BJ (cell line): Measurements from ENCODE around the gene RRBP1. TPM values are rescaled to one million over a fixed set of nuclear protein-coding genes. Genes with fewer than 3 reads are reported as not detected.

ENCODE experiments used
- CTCF ChIA-PET: fragments of 350-600 bp; formaldehyde crosslinking; extraction: SDS; loops from one replicate; lab custom pipeline; 2021; ENCODE audit warnings: antibody characterized with exemption, inconsistent platforms; lab: Yijun Ruan, JAX
- POLR2A ChIA-PET: fragments of 300-600 bp; sonication (Branson Sonifier 250); formaldehyde crosslinking; extraction: SDS; loops from one replicate; lab custom pipeline; 2021; ENCODE audit warnings: antibody characterized with exemption; lab: Charles Lee
- DNase-seq: peaks from one replicate; pipeline ENCODE4 v3.0.0-alpha.2; 2011; ENCODE audit warnings: low read depth
- H3K27me3 ChIP-seq: 2 replicates; pipeline ENCODE4 v1.6.0; 2011; ENCODE audit warnings: low read length; ENCODE audit not compliant: control insufficient read depth, insufficient read depth
- H3K36me3 ChIP-seq: 2 replicates; pipeline ENCODE4 v1.5.1; 2011; ENCODE audit warnings: low read length; ENCODE audit not compliant: control insufficient read depth, insufficient read depth
- H3K4me3 ChIP-seq: 2 replicates; pipeline ENCODE4 v1.5.1; 2011; ENCODE audit warnings: low read depth, mild to moderate bottlenecking, control low read depth, low read length
- CTCF ChIP-seq: IDR thresholded peaks from 2 replicates; pipeline ENCODE4 v1.5.1; 2011; ENCODE audit warnings: low read depth, mild to moderate bottlenecking, control low read depth, inconsistent platforms, low read length, moderate library complexity; ENCODE audit not compliant: insufficient read depth
- polyA plus RNA-seq: library from polyadenylated mRNA; depleted of rRNA; stranded (reverse); fragments of >200 nt; gene quantifications from 2 replicates; pipeline ENCODE4 v1.2.3, GENCODE V29; 2011

The RRBP1 gene
- polyA plus RNA-seq, 1 experiment, result 98.7 TPM

DNA sequence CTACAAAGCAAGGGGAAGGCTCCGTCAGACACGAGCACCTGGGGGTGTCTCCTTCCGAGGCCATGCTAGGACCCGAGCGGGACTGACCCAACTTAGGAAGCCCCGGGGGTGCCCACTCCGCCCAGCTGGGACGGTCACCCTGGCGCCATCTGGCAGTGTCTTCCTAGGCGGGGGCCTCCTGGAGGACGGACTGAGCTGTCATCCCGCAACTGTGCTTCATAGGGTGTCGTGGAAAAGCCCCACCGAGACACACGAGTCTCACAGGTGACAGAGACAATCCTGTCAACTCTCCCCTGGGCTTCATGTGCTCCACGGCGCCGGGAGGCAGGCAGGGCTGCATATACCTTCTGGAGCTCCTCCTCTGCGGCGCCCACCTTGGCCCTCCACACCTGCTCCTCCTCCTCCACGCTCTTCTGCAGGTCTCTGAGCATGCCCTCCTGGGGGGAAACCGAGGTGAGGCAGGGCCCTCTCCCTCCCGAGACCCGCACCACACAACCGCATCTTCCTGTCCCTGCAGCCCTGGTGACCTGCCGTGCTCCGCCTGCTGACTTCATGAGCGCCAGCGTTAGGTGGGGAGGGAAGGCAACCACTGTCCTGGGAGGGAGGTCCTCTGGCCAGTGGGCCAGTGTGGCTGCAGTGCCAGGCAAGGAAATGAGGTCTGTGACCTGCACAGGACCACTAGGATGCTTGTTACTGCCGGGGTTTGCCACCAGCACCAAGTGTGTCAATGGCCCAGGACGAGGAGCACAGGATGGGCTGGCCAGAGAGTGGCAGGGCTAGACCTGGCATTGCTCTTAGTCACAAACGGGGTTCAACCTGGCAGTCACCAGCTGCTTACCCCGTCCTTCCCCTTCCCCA lies 61.4 kb downstream of the RRBP1 start:
- POLR2A ChIA-PET, result no interaction called here
- CTCF ChIA-PET, result interaction anchor here (2.7 kb wide), 1 partner anchor 11 kb away, joined by 12 read pairs; no protein-coding TSS in a partner anchor

GRCh38 chr20:17619351-17620093 lies 62.5 kb downstream of the RRBP1 start:
- CTCF ChIA-PET, result interaction anchor here (1.0 to 2.4 kb wide), 3 partner anchors 83 to 376 kb away, joined by 3 to 9 read pairs (median 6); no protein-coding TSS in a partner anchor
- POLR2A ChIA-PET, result no interaction called here
- Histone ChIP-seq H3K27me3 (no peaks in the 10 kb centered on the region), H3K36me3 (peaks cover 86% of the 10 kb centered on the region), H3K4me3 (no peak overlapping the region)
- no peak for TF ChIP-seq CTCF
- DNase-seq, result no peak

More for the DNA sequence above, 61.4 kb downstream of the RRBP1 start:
- Histone ChIP-seq H3K36me3 (peaks cover 85% of the 10 kb centered on the region), H3K4me3 (no peak overlapping the region), H3K27me3 (no peaks in the 10 kb centered on the region)
- no peak for TF ChIP-seq CTCF
- no peak for DNase-seq

GRCh38 chr20:17618673-17619013 lies 63.4 kb downstream of the RRBP1 start:
- no peak for TF ChIP-seq CTCF
- Histone ChIP-seq H3K36me3 (peaks cover 84% of the 10 kb centered on the region), H3K27me3 (no peaks in the 10 kb centered on the region), H3K4me3 (no peak overlapping the region)
- CTCF ChIA-PET, result interaction anchor here (0.9 to 2.4 kb wide), 7 partner anchors 12 to 377 kb away, joined by 3 to 9 read pairs (median 4); partner anchors contain the start of gene BFSP1
- POLR2A ChIA-PET, result no interaction called here
- DNase-seq, result no peak

- no peak for DNase-seq
- ChIA-PET POLR2A (no interaction called here), CTCF (interaction anchor here (0.6 to 2.4 kb wide), 11 partner anchors 13 to 378 kb away, joined by 3 to 9 read pairs (median 3); partner anchors contain the start of gene BFSP1)
- no peak for TF ChIP-seq CTCF
- H3K4me3 ChIP-seq, result no peak overlapping the region
- H3K36me3 ChIP-seq, result peaks cover 84% of the 10 kb centered on the region
- H3K27me3 ChIP-seq, result no peaks in the 10 kb centered on the region
Observed at GRCh38 chr20:17617868-17618672, 64.0 kb downstream of the RRBP1 start.
